GM18505 (cell line): Measurements from ENCODE around the gene YWHAE.
"Not testable (repeated sequence)": the region's sequence is repeated elsewhere in the genome, so short reads cannot be mapped to it uniquely, and the experiment has no call there.

Experiments
- ATAC-seq: cut with Tn5 transposase; IDR thresholded peaks from one replicate; pipeline ENCODE4 v1.9.1; 2021; ENCODE audit not compliant: unreplicated experiment
- POLR2A ChIP-seq: IDR thresholded peaks from 4 replicates; pipeline ENCODE4 v1.6.1; 2011; ENCODE audit warnings: borderline replicate concordance; ENCODE audit not compliant: insufficient read depth, insufficient read length; ENCODE audit errors: extremely low read depth

Gene YWHAE

DNA sequence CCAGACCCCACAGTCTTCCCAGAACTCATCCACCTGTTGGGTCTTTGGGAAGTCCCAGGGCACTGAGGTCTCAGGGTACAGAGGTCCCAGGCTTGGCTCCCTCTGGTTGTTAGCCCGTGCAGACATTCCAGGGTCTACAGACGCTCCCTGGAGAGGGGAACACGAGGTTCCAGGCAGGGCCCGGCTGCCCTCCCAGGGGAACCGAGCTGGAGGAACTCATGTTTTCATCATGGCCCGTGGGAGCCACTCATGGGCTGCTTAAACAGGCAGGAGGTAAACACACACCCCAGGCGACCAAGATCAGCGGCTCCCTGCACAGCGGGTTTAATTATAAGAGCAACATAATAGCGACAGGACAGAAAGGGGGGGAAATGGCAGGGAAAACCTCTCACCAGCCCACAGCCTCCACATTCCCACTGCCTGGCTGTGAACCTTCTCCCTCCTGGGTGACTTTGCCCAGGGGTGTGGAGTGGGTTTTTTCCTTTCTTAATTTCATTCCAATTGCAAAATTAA lies 84.1 kb downstream of the YWHAE start:
- ATAC-seq: no peak
- TF ChIP-seq POLR2A: no peak

DNA sequence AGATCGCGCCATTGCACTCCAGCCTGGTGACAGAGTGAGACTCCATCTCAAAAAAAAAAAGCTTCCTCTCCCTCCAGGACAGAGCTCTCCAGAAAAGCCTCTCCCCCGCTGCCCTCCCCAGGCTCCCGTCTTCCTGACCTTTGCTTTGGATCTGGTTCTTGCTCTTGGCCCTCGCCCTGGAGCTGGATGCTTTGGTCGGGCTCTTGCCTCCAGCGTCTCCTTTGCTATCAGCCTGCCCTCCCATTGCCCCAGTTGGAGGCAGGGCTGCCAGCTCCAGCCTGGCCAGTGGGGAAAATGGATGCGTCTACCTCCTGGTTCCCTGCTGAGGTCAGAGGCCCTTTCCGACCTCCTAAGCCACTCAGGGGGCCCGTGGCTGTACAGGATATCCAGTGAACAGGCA lies 84.6 kb downstream of the YWHAE start:
- TF ChIP-seq POLR2A: no peak
- ATAC-seq: no peak

- no peak for ATAC-seq
- no peak for TF ChIP-seq POLR2A
Observed at GRCh38 chr17:1313270-1314005, 86.6 kb downstream of the YWHAE start.

DNA sequence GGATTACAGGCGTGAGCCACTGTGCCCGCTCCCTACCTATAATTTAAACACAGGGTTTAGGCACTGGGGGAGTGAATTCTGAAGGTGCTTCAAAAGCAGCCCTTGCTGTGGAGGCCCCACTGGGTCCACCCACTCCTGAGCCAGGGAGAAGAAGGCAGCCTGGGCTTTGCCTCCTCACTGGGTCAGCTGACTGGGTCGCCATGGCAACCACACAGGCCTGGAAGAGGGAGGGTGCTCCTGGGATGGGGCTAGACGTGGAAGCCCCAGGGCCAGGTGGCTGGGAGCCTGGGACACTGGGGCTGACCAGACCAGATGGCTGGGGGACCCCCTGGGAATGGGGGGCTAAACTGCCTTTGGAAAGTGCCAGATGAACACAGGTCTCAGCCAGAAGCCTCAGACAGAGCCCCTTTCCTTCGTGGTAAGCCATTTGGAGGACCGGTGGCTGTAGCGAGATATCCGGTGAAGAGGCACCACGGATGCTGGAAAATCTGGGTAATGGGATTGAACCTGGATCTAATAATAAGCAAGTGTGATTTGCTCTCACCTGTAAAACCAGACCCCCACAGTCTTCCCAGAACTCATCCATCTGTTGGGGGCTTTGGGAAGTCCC lies 87.7 kb downstream of the YWHAE start:
- TF ChIP-seq POLR2A: no peak
- ATAC-seq: no peak

DNA sequence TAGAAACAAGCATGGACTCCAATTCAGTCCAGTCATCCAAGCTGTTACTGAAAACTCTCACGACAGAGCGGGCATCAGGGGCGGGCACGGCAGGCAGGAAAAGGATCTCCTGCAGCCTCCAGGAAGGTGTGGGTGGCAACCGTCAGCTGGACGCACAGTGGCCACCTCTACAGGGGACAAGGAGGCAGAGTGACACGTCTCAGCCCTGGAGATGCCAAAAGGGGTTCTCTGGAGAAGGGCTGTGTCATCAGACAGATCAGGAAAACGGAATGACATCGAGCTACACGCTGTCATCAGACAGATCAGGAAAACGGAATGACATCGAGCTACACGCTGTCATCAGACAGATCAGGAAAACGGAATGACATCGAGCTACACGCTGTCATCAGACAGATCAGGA lies 92.2 kb downstream of the YWHAE start:
- not testable (repeated sequence) for ATAC-seq

- no peak for TF ChIP-seq POLR2A
- no peak for ATAC-seq
Observed at GRCh38 chr17:1304962-1305563, 95.0 kb downstream of the YWHAE start.

DNA sequence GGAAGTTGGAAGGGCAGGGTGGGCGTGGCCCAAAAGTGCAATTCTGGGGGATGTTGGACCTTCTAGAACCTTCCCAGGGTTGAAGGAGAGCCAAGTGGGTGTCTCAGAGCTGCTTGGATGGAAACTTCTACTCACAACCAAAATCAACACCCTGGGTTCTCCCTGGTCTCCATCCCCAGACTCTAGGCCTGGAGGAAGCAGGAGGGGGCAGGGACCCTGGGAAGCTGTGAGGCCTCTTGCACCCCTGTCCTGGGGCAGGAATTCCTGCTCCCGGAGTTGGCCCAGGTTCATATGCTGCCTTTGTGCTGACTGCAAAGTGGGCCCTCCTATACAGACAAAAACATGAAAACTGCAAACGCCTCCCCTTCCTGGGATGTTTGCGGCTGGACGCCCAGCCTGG lies 95.5 kb downstream of the YWHAE start:
- no peak for TF ChIP-seq POLR2A
- ATAC-seq: no peak

- TF ChIP-seq POLR2A: no peak
Observed at GRCh38 chr17:1302761-1303160, 97.3 kb downstream of the YWHAE start.

GRCh38 chr17:1301546-1301945 lies 98.5 kb downstream of the YWHAE start:
- TF ChIP-seq POLR2A: no peak
- ATAC-seq: no peak

More at GRCh38 chr17:1302761-1303160, 97.3 kb downstream of the YWHAE start:
- ATAC-seq: no peak

DNA sequence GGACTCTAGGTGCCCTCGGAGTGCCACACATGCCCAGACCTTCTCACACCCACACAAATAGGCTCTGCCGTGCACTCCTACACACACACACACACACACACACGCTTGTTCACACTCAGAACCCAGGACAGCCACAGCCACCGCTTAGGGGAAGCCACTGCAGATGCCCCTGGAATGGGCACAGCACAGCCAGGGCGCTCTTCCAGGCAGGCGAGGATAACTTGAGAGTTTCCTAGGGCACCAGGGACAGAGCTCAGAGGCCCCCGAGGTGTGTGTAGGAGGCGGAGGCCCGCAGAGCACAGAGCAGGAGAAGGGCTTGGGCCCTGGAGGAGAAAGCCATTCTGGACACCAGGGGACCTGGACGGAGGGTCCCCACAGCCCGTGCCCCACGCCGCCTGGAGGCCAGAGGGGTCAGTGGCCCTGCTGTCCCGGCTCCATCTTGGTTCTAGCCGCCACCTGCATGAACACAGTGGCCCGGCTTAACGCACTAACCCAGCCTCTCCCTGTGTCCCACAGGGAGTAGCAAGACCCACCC lies 99.6 kb downstream of the YWHAE start:
- ATAC-seq: no peak
- no peak for TF ChIP-seq POLR2A

DNA sequence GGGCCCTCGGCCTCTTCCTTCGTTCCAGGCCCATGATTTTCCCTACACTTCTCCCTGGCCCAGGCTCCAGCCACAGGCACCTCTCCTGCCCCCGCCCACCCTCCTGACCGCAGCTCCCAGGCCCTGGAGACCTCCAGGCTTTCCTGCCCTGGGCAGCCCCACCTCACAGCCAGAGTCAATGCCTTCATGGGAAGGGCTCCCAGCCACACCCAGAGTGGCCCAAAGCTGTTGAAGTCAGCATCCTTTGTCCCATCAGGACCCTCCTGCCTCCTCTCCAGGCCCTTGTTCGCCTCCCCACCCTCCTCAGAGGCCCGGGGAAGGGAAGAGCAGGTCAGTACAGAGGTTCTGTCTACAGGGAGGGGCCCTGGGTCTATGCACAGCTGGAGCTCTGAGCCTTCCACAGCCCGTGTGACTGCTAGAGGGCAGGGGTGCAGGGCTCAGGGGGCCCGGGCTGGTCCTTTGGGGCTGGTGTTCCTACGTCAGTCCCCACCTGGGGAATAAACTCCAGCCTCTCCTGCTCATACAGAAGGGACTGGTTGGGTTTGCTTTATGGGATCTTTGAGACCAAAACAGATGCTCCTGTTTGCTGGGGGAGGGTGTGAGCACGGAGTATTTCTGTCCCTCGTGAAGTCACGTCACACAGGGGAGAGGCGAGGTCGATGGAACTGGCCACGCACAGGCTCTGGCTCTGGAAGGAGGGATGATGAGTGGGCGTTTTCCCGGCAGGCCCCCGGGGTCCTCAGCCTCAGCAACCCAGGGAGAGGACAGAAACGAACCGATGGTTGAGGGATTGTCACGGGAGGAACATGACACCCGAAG lies 100.3 kb downstream of the YWHAE start:
- TF ChIP-seq POLR2A: no peak
- no peak for ATAC-seq

GRCh38 chr17:1298606-1299005 lies 101.4 kb downstream of the YWHAE start:
- ATAC-seq: no peak
- TF ChIP-seq POLR2A: no peak
